Measurements from ENCODE around the gene UGP2.
"Not testable (repeated sequence)": the region's sequence is repeated elsewhere in the genome, so short reads cannot be mapped to it uniquely, and the experiment has no call there.

The UGP2 gene

DNA sequence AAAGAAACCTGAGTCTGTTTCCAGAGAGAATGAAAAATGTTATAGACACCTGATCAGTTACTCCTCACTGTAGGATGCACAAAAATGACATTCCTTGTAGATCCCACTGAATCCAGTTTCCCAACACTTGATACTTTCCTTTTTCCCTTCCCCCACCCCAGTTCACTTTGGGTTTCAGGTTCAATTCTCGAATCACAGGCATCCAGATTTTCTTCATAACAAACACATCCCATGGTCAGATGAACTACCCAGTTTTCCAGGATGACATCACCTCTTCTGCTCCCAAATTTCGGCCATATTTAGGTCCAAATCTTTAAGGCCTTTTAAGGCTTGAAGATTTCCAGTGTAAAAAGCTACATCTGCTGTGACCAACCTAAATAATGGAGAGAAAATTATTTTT lies 51.5 kb downstream of the UGP2 start:
- DNase-seq (ENCODE audit: low read depth): peak; percentile 12

DNA sequence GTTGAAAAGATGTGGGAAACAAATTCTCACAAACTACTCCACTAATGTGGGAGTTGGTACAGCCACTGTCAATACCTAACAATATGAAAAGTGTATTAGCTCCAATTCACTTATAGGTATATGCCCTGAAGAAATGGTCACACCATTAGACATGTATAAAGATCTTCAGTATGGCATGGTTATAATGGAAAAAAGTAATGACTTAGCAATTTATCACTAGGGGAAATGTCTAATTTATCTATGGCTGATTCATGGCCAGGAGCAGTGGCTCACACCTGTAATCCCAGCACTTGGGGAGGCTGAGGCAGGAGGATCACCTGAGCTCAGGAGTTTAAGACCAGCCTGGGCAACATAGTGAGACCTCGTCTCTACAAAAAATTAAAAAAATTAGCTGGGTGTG lies 52.5 kb downstream of the UGP2 start:
- DNase-seq (ENCODE audit: low read depth): no peak

DNA sequence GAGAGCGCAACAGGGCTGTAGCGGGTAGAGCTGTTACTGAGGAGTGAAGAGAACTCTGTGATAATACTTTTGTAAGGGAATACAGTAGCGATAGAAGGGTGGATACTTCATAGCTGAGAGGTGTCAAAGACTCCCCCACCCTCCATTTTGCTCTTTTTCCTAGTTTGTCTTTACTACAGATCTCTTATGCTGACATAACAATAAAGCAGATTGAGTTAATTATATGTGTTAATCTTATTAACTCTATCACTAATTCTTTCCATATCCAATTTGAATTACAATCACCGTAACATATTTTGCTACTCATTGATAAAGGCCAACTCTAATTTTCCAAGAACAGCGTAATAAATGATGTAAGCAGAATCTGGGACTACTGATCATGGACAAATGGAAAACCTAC lies 57.1 kb downstream of the UGP2 start:
- no peak for DNase-seq (ENCODE audit: low read depth)

GRCh38 chr2:63899639-63900038 lies 57.9 kb downstream of the UGP2 start:
- DNase-seq (ENCODE audit: low read depth): no peak

GRCh38 chr2:63902149-63902548 lies 60.5 kb downstream of the UGP2 start:
- no peak for DNase-seq (ENCODE audit: low read depth)

DNA sequence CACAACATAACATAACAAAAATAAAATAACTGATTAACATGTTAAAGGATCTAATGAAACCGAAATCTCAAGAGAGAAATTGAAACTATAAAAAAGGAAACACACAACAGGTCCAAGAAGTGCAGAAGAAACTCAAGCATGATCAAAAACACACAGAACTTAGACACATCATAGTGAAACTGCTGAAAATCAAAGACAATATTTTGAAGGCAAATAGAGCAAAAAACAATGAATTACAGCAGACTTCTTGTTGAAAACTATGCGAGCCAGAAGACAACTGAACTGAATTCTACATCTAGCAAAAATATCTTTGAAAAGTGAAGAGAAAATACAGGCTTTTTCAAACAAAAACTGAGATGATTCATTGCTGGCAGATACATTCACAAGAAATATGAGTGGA lies 61.3 kb downstream of the UGP2 start:
- DNase-seq (ENCODE audit: low read depth): peak; percentile 52

DNA sequence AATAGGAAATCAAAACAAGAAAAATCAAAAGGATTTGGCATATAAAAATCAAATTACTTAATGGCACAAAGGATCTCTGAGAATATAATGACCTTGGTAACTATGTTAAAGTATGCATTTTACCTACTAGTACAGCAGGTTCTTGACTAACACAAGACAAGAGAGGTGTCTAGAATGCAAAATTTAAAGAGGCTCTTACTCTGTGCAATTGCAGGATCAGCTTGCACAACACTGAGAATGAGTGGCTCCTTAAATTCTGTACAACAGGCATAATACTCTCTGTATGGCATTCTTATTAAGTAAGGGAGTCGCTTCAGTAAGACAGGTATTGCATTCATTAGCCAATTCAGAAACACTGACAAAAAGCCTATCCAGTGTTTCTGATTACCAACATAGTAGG lies 72.6 kb downstream of the UGP2 start:
- no peak for DNase-seq (ENCODE audit: low read depth)

- DNase-seq (ENCODE audit: low read depth): no peak
Measured at GRCh38 chr2:63926815-63927214, 85.1 kb downstream of the UGP2 start.

- DNase-seq (ENCODE audit: low read depth): not testable (repeated sequence)
Measured at GRCh38 chr2:63932104-63932503, 90.4 kb downstream of the UGP2 start.

Data from iris pigment epithelial cell (primary cell).